SK-N-SH treated with all-trans-retinoic acid at 6 μM for 48 hours (cell line): ENCODE measurements around the gene NAA10.

Source experiments
- ATAC-seq: fragments of 200-7000 bp; cut with Tn5 transposase; 3 replicates; pipeline ENCODE4 v1.9.1; 2020; ENCODE audit warnings: mild to moderate bottlenecking, moderate library complexity
- ARNTL ChIP-seq: fragments of 450-650 bp; formaldehyde crosslinking; IDR thresholded peaks from 2 replicates; pipeline ENCODE4 v1.5.0; 2020; ENCODE audit warnings: low read depth, mild to moderate bottlenecking, moderate library complexity, borderline replicate concordance
- BACH2 ChIP-seq: fragments of 250-450 bp; sonication (Bioruptor Pico); IDR thresholded peaks from 2 replicates; pipeline ENCODE4 v1.9.0; 2021; ENCODE audit warnings: mild to moderate bottlenecking, borderline replicate concordance
- CSDC2 ChIP-seq: fragments of 250-450 bp; sonication (Bioruptor Pico); IDR thresholded peaks from 2 replicates; pipeline ENCODE4 v1.5.0; 2020; ENCODE audit warnings: mild to moderate bottlenecking, moderate library complexity
- GLIS3 ChIP-seq: fragments of 250-450 bp; sonication (Bioruptor Pico); IDR thresholded peaks from 2 replicates; pipeline ENCODE4 v1.5.0; 2020; ENCODE audit warnings: mild to moderate bottlenecking, moderate library complexity
- OSR1 ChIP-seq: fragments of 250-450 bp; sonication (Bioruptor Pico); IDR thresholded peaks from 2 replicates; pipeline ENCODE4 v1.8.0; 2022; ENCODE audit warnings: moderate library complexity, mild to moderate bottlenecking, inconsistent platforms
- PATZ1 ChIP-seq: fragments of 250-450 bp; sonication (Bioruptor Pico); IDR thresholded peaks from 2 replicates; pipeline ENCODE4 v1.8.0; 2020; ENCODE audit warnings: mild to moderate bottlenecking, moderate library complexity, borderline replicate concordance
- POU6F1 ChIP-seq: fragments of 250-450 bp; sonication (Bioruptor Pico); IDR thresholded peaks from 2 replicates; pipeline ENCODE4 v1.8.0; 2021; ENCODE audit warnings: low read depth, mild to moderate bottlenecking, moderate library complexity, borderline replicate concordance
- PPARA ChIP-seq: fragments of 250-450 bp; sonication (Bioruptor Pico); IDR thresholded peaks from 2 replicates; pipeline ENCODE4 v1.5.0; 2020; ENCODE audit warnings: mild to moderate bottlenecking, borderline replicate concordance
- RARB ChIP-seq: fragments of 250-450 bp; sonication (Bioruptor Pico); IDR thresholded peaks from 2 replicates; pipeline ENCODE4 v1.8.0; 2021; ENCODE audit warnings: mild to moderate bottlenecking, moderate library complexity
- SNAI2 ChIP-seq: fragments of 250-450 bp; sonication (Bioruptor Pico); IDR thresholded peaks from 2 replicates; pipeline ENCODE4 v1.5.0; 2020; ENCODE audit warnings: mild to moderate bottlenecking, moderate library complexity
- TCF4 ChIP-seq: fragments of 250-450 bp; sonication (Bioruptor Pico); IDR thresholded peaks from 2 replicates; pipeline ENCODE4 v1.8.0; 2021; ENCODE audit warnings: mild to moderate bottlenecking, moderate library complexity, borderline replicate concordance
- TOX ChIP-seq: fragments of 250-450 bp; sonication (Bioruptor Pico); IDR thresholded peaks from 2 replicates; pipeline ENCODE4 v1.8.0; 2021; ENCODE audit warnings: mild to moderate bottlenecking, moderate library complexity, borderline replicate concordance
- ZC3H10 ChIP-seq: fragments of 250-450 bp; sonication (Bioruptor Pico); IDR thresholded peaks from 2 replicates; pipeline ENCODE4 v1.5.1; 2021; ENCODE audit warnings: mild to moderate bottlenecking, moderate library complexity
- ZFP3 ChIP-seq: fragments of 250-450 bp; sonication (Bioruptor Pico); IDR thresholded peaks from 2 replicates; pipeline ENCODE4 v1.5.0; 2020; ENCODE audit warnings: mild to moderate bottlenecking, moderate library complexity
- ZNF565 ChIP-seq: fragments of 450-650 bp; formaldehyde crosslinking; conservative IDR thresholded peaks from 2 replicates; pipeline ENCODE4 v1.5.0; 2020; ENCODE audit warnings: low read depth, mild to moderate bottlenecking, moderate library complexity
- ZNF70 ChIP-seq: fragments of 450-650 bp; formaldehyde crosslinking; IDR thresholded peaks from 2 replicates; pipeline ENCODE4 v1.5.0; 2020; ENCODE audit warnings: mild to moderate bottlenecking, moderate library complexity
- ZNF8 ChIP-seq: fragments of 450-650 bp; formaldehyde crosslinking; IDR thresholded peaks from 2 replicates; pipeline ENCODE4 v1.5.0; 2020; ENCODE audit warnings: mild to moderate bottlenecking, moderate library complexity
- TF ChIP-seq, protein P1 (sequence below): fragments of 250-450 bp; sonication (Bioruptor Pico); IDR thresholded peaks from 2 replicates; pipeline ENCODE4 v1.5.0; 2020; ENCODE audit warnings: mild to moderate bottlenecking, moderate library complexity
- TF ChIP-seq, protein P2 (sequence below): fragments of 250-450 bp; sonication (Bioruptor Pico); IDR thresholded peaks from 2 replicates; pipeline ENCODE4 v1.5.1; 2020; ENCODE audit warnings: low read depth, mild to moderate bottlenecking, moderate library complexity
- TF ChIP-seq, protein P3 (sequence below): fragments of 250-450 bp; sonication (Bioruptor Pico); IDR thresholded peaks from 2 replicates; pipeline ENCODE4 v1.5.1; 2021; ENCODE audit warnings: mild to moderate bottlenecking, moderate library complexity

The NAA10 gene

GRCh38 chrX:153880440-153880815, 54.4 kb downstream of the NAA10 start:
- ATAC-seq = no peak
- TF ChIP-seq ZNF8 = no peak
- no peak for TF ChIP-seq CSDC2 (CRISPR knock-in tag)
- no peak for TF ChIP-seq BACH2
- TF ChIP-seq, protein P1, sequence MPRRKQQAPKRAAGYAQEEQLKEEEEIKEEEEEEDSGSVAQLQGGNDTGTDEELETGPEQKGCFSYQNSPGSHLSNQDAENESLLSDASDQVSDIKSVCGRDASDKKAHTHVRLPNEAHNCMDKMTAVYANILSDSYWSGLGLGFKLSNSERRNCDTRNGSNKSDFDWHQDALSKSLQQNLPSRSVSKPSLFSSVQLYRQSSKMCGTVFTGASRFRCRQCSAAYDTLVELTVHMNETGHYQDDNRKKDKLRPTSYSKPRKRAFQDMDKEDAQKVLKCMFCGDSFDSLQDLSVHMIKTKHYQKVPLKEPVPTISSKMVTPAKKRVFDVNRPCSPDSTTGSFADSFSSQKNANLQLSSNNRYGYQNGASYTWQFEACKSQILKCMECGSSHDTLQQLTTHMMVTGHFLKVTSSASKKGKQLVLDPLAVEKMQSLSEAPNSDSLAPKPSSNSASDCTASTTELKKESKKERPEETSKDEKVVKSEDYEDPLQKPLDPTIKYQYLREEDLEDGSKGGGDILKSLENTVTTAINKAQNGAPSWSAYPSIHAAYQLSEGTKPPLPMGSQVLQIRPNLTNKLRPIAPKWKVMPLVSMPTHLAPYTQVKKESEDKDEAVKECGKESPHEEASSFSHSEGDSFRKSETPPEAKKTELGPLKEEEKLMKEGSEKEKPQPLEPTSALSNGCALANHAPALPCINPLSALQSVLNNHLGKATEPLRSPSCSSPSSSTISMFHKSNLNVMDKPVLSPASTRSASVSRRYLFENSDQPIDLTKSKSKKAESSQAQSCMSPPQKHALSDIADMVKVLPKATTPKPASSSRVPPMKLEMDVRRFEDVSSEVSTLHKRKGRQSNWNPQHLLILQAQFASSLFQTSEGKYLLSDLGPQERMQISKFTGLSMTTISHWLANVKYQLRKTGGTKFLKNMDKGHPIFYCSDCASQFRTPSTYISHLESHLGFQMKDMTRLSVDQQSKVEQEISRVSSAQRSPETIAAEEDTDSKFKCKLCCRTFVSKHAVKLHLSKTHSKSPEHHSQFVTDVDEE (CRISPR knock-in tag) = no peak
- no peak for TF ChIP-seq ZNF565 (CRISPR knock-in tag)
- no peak for TF ChIP-seq ZFP3
- no peak for TF ChIP-seq OSR1
- no peak for TF ChIP-seq POU6F1
- no peak for TF ChIP-seq RARB (CRISPR knock-in tag)

GRCh38 chrX:153879741-153880439, 54.9 kb downstream of the NAA10 start:
- no peak for ATAC-seq
- TF ChIP-seq ZNF70 (CRISPR knock-in tag) (no peak), BACH2 (no peak), ZC3H10 (CRISPR knock-in tag) (no peak), ARNTL (CRISPR knock-in tag) (no peak), SNAI2 (CRISPR knock-in tag) (no peak), TOX (CRISPR knock-in tag) (no peak), POU6F1 (no peak), PATZ1 (CRISPR knock-in tag) (no peak), GLIS3 (no peak), ZNF565 (CRISPR knock-in tag) (no peak), TCF4 (no peak), ZNF8 (no peak), PPARA (no peak)
- TF ChIP-seq, protein P1 (CRISPR knock-in tag) = no peak
- TF ChIP-seq, protein P2, sequence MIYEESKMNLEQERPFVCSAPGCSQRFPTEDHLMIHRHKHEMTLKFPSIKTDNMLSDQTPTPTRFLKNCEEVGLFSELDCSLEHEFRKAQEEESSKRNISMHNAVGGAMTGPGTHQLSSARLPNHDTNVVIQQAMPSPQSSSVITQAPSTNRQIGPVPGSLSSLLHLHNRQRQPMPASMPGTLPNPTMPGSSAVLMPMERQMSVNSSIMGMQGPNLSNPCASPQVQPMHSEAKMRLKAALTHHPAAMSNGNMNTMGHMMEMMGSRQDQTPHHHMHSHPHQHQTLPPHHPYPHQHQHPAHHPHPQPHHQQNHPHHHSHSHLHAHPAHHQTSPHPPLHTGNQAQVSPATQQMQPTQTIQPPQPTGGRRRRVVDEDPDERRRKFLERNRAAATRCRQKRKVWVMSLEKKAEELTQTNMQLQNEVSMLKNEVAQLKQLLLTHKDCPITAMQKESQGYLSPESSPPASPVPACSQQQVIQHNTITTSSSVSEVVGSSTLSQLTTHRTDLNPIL (CRISPR knock-in tag) = no peak
- TF ChIP-seq, protein P3, sequence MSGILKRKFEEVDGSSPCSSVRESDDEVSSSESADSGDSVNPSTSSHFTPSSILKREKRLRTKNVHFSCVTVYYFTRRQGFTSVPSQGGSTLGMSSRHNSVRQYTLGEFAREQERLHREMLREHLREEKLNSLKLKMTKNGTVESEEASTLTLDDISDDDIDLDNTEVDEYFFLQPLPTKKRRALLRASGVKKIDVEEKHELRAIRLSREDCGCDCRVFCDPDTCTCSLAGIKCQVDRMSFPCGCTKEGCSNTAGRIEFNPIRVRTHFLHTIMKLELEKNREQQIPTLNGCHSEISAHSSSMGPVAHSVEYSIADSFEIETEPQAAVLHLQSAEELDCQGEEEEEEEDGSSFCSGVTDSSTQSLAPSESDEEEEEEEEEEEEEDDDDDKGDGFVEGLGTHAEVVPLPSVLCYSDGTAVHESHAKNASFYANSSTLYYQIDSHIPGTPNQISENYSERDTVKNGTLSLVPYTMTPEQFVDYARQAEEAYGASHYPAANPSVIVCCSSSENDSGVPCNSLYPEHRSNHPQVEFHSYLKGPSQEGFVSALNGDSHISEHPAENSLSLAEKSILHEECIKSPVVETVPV = no peak
- TF ChIP-seq, all 23 proteins: peak for 0
